GM18951 (cell line): ENCODE results near the gene LIN7B.
"Not testable (repeated sequence)": the region's sequence is repeated elsewhere in the genome, so short reads cannot be mapped to it uniquely, and the experiment has no call there.

ENCODE experiments used
- POLR2A ChIP-seq: IDR thresholded peaks from 4 replicates; pipeline ENCODE4 v1.6.1; 2011; ENCODE audit warnings: mild to moderate bottlenecking; ENCODE audit not compliant: insufficient read length, insufficient read depth; ENCODE audit errors: extremely low read depth
- in situ Hi-C: fragments of 300-500 bp; cut with MboI; formaldehyde crosslinking; loops from one replicate; pipeline ENCODE4 v1.12.0; 2022; ENCODE audit warnings: low sequenced_read_pairs, mixed read lengths, inconsistent platforms; ENCODE audit not compliant: unreplicated experiment

The LIN7B gene

DNA sequence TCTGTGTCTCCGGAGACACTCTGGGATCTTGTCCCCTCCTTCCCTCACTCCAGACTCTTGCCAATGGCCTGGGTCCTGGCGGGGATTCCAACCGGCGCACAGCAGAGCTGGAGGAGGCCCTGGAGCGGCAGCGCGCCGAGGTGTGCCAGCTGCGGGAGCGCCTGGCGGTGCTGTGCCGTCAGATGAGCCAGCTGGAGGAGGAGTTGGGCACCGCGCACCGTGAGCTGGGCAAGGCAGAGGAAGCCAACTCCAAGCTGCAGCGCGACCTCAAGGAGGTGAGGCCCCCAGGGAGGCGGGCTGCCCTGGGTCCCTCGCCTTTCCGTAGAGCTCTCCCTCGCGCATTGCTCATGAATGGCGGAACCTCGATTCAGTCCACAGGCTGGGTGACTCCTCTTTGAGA is 16.2 kb downstream of the LIN7B start:
- TF ChIP-seq POLR2A, result no peak
- in situ Hi-C loops, result no loop called here

DNA sequence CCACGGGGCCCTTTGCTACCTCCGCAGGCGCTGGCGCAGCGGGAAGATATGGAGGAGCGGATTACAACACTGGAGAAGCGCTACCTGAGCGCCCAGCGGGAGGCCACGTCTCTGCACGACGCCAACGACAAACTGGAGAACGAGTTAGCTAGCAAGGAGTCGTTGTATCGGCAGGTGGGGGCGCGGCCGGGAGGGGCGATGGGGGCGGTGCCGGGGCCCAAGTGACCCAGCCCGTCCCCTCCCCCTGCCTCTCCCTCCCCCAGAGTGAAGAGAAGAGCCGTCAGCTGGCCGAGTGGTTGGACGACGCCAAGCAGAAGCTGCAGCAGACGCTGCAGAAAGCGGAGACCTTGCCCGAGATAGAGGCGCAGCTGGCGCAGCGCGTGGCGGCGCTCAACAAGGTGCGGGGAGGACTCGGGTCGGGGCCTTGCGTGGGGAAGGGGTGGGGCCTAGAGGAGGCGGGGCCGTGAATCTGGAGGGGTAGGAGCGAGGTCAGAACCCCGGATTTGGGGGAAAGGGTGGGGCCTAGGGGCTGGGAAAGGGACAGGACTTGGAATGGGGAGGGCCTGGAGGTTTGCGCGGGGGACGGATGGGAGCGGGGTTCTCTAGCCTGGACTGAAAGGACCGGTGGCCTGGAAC is 18.9 kb downstream of the LIN7B start:
- no peak for TF ChIP-seq POLR2A
- in situ Hi-C loops, result no loop called here

DNA sequence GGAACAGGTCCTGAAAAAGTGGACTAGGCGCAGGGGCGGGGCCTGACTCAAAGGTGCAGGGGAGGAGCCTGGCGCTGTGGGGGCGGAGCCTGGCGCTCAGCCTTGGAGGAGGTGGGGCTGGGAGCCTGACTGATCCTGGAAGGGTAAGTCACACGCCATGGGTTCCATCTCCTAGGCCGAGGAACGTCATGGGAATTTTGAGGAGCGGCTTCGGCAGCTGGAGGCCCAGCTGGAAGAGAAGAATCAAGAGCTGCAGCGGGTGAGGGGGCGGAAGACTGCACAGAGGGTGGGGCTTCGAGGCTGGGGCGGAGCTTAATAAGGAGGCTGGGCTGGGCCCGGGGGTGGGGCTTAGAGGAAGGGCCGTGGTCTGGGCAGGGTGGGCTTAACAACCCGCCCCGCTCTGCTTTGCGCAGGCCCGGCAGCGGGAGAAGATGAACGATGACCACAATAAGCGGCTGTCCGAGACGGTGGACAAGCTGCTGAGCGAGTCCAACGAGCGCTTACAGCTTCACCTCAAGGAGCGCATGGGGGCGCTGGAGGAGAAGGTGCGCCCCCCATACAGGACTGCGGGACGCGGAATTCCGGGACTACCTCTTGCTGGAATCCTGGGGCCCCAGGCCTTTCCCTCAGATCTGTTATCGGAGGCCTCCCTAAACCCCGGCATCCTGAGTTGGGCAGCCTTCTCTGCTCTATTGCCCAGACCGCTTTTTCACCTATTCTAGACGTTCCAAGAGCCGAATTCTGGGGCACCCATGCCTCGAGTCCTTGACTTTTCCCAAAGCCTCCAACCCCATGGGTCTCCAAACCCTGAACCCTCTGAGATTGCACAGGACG is 19.7 kb downstream of the LIN7B start:
- in situ Hi-C loops, result no loop called here
- no peak for TF ChIP-seq POLR2A

DNA sequence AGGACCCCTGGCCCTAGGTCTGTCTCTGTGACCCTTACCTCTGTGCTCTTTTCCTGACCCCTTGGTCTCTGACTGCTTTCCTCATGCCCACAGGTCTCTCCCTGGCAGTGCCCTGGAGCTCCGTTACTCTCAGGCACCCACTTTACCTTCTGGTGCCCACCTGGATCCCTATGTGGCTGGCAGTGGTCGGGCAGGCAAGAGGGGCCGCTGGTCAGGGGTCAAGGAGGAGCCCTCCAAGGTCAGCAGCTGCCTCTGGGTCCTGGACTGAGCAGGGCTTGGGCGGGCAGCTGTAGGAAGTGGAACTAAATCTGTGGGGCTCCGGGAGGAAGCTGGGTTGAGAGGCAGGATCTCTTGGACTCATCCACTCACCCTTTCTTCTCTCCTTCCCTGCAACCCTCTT is 21.5 kb downstream of the LIN7B start:
- in situ Hi-C loops, result no loop called here
- TF ChIP-seq POLR2A, result no peak

DNA sequence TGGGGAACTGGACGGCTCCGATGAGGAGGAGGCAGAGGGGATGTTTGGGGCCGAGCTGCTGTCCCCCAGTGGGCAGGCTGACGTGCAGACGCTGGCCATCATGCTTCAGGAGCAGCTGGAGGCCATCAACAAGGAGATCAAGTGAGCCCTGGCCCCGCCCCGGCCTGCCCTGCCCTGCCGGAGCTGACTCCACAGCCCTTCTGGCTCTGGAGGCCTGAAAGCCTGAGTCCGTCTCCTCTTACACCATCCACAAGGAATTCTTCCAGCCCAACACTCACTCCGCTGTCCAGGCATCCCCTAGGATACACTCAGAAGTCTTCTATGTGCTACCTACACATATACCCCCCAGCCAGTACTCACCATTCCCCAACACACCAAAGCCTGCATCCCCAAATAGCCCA is 22.6 kb downstream of the LIN7B start:
- in situ Hi-C loops, result no loop called here
- no peak for TF ChIP-seq POLR2A

DNA sequence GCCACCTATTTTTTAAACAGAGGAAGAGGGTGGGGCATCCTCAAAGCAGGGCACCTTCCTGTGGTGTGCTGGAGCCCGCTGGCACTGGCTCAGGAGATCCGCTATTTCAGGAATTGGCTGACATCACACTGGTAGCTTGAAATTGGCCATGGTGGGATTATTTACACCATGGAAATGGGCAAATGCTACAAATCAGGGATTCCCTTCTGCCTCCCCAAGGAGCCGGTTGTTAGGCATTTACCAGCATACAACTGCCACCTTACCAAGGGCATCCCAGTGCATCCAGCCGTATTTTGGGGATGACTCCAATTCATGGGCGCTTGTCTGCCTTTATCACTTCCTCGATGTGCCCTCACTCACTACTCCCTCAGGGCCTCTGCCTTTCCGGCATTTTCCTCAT is 26.8 kb downstream of the LIN7B start:
- no peak for TF ChIP-seq POLR2A
- in situ Hi-C loops, result no loop called here

DNA sequence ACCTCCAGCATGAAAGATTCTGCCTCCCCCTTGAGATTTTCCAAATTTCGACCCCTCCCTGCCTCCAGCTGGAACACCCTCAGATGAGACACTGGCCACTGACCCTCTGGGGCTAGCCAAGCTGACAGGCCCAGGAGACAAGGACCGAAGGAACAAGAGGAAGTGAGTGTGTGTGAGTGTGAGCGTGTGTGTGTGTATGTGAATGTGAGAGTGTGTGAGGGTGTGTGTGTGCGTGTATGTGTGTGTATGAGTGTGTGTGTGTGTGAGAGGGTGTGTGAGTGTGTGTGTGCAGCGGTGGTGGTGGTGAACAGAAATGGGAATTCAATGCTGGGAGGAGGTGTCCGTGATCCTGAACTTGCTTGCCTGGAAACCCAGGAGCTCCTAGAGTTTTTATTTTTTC is 27.2 kb downstream of the LIN7B start:
- in situ Hi-C loops, result no loop called here
- no peak for TF ChIP-seq POLR2A

DNA sequence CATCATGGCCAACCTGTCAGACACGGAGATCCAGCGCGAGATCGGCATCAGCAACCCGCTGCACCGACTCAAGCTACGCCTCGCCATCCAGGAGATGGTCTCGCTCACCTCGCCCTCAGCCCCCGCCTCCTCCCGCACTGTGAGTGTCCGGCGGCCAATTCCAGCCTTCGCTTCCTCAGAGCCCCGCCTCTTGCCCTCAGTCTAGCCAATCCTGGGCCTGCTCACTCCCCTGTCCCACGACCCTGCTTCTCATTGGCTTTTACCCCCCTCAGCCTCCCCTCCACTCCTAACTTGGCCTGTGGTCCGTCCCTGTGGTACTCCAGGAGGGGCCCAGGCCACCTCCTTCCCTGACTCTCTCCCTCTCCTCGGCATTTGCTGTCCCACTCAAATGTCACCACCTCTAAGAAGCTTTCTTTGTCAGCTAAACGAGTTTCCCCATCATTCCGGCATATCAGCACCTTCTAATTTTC is 28.7 kb downstream of the LIN7B start:
- in situ Hi-C loops, result no loop called here
- TF ChIP-seq POLR2A, result no peak

DNA sequence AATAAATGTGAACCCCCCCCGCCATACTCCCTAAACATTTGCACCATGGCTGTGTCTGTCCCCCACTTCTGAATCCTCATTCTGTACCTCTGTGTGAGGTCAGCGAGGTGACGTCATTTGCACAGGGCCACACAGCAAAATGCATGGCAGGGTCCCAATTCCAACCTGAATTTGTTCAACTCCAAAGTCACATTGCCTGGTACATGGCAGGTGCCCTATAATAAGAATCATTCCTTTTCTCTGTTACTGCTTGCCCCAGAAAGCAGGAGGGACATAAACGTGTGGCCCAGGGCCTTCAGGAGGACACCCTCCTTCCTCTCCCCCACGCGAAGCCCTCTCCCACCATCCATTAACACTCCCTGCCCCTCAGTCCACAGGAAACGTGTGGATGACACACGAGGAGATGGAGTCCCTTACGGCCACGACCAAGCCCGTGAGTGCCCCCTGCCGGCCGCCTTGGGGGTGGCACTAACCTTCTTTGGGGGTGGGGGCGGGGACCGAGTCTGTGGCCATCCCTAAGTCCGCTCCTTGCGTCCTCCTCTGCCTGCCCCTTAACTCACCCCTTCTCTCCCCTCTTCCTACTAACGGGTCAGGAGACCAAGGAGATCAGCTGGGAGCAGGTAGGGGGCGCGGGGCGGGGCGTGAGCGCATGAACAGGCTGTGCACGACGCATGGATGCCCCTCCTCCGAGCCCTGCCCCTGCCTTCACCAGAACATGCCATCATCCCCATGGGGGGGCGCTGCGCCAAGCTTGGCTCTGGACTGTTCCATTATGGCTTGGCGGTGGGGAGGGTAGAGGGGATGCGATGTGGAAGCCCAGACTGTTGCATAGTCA is 31.6 kb downstream of the LIN7B start:
- TF ChIP-seq POLR2A, result no peak
- in situ Hi-C loops, result no loop called here

DNA sequence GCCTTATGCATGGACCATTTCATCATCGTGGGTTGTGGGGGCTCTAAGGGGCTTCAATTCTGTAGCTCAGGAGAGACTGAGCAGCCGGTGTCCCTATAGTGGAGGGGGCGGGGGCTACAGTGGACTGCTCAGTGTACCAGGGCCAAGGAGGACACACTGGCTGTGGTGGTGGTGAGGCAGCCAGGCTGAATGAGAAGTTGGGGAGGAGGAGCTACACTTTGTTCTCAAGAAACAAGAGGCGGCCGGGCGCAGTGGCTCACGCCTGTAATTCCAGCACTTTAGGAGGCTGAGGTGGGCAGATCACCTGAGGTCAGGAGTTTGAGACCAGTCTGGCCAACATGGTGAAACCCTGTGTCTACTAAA is 32.2 kb downstream of the LIN7B start:
- in situ Hi-C loops, result not testable (repeated sequence)

DNA sequence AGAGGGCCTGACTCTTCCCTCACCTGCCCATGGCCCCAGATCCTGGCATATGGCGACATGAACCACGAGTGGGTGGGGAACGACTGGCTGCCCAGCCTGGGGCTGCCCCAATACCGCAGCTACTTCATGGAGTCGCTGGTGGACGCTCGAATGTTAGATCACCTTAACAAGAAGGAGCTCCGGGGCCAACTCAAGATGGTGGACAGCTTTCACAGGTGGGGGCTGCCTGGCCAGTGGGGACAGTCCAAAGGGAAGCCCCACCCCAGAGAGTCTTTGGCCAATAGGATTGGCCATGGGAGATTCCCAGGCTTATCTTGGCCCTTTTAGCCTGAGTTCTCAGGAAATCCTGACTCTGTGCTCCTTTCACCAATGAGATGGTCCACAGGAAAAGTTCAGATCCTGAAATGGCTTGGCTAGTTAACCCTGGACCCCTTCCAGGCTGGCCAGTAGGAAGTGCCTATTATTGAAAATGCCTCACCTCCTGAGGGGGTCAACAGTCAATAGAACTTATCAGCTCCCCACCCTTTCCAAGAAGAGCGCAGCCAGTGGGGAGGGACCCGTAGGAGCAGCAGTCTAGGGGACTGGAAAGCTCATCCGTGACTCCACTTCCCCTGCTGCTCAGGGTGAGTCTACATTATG is 34.0 kb downstream of the LIN7B start:
- TF ChIP-seq POLR2A, result no peak
- in situ Hi-C loops, result no loop called here

DNA sequence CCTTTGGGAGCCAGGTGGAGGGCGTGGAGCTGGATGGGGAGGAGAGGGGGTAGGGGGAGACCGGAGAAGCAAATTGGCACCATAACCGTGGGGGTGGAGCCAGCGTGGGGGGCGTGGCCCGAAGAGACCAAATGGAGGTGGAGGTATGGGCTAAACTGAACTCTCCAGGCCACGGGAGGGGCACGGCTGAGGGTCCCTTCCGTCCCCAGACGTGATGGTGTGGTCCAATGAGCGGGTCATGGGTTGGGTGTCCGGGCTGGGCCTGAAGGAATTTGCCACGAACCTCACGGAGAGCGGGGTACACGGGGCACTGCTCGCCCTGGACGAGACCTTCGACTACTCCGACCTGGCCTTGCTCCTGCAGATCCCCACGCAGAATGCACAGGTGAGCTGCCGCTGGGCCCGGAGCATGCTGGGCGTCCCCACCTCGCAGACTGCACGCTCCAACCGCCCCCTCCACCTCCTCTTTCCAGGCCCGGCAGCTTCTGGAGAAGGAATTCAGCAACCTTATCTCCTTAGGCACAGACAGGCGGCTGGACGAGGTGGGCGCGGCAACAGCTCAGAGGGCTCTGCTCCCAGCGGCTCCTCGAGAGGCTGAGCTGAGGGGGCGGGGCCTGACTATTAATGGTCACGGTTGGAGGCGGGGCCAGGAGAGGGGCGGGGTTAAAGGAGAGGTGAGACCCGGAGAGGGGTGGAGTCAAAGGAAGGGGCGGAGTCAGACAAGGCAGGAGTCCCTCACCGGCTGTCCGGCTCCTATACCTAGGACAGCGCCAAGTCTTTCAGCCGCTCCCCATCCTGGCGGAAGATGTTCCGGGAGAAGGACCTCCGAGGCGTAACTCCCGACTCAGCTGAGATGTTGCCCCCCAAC is 34.8 kb downstream of the LIN7B start:
- no peak for TF ChIP-seq POLR2A
- in situ Hi-C loops, result no loop called here
